AG04449 (cell line): ENCODE results near the gene AGBL4.
A peak's percentile ranks its signal among the peaks of the same experiment; 100 is the strongest.

Source experiments
- CTCF ChIA-PET: fragments of 350-600 bp; formaldehyde crosslinking; extraction: SDS; loops from one replicate; lab custom pipeline; 2021; ENCODE audit warnings: antibody characterized with exemption; lab: Yijun Ruan, JAX
- POLR2A ChIA-PET: fragments of 400-600, 350-600 bp; formaldehyde crosslinking; extraction: SDS; loops from one replicate; lab custom pipeline; 2020; ENCODE audit warnings: antibody characterized with exemption, inconsistent platforms; lab: Yijun Ruan, JAX
- DNase-seq: peaks from one replicate; pipeline ENCODE4 v3.0.0-alpha.2; 2010; ENCODE audit warnings: low read depth, low spot score
- H3K4me3 ChIP-seq: 2 replicates; pipeline ENCODE4 v1.5.1; 2011; ENCODE audit warnings: low read depth, mild to moderate bottlenecking, control low read depth, low read length
- CTCF ChIP-seq: IDR thresholded peaks from one replicate; pipeline ENCODE4 v1.5.1; 2011; ENCODE audit warnings: mild to moderate bottlenecking, moderate library complexity, low read length, control low read depth, inconsistent platforms; ENCODE audit not compliant: insufficient read depth; ENCODE audit errors: missing control alignments

Gene AGBL4

GRCh38 chr1:48676376-48676775 is 1347.4 kb downstream of the AGBL4 start:
- ChIA-PET CTCF (interaction anchor here (1.2 to 5.7 kb wide), 11 partner anchors 10 to 1657 kb away, joined by 3 to 54 read pairs (median 6); no protein-coding TSS in a partner anchor), POLR2A (no interaction called here)
- no peak for DNase-seq
- no peak overlapping the region for H3K4me3 ChIP-seq
- no peak for TF ChIP-seq CTCF

- no peak for TF ChIP-seq CTCF
- CTCF ChIA-PET: interaction anchor here (1.2 to 5.7 kb wide), 6 partner anchors 10 to 1658 kb away, joined by 3 to 54 read pairs (median 4); no protein-coding TSS in a partner anchor
- POLR2A ChIA-PET: no interaction called here
- no peak overlapping the region for H3K4me3 ChIP-seq
- DNase-seq: no peak
Observed at GRCh38 chr1:48675251-48675650, 1348.5 kb downstream of the AGBL4 start.

GRCh38 chr1:48674641-48675040 is 1349.1 kb downstream of the AGBL4 start:
- no peak for TF ChIP-seq CTCF
- CTCF ChIA-PET: interaction anchor here (1.2 to 5.7 kb wide), 4 partner anchors 11 to 1658 kb away, joined by 3 to 54 read pairs (median 4); no protein-coding TSS in a partner anchor
- peak; percentile 2 for DNase-seq
- POLR2A ChIA-PET: no interaction called here
- no peak overlapping the region for H3K4me3 ChIP-seq

- ChIA-PET POLR2A (no interaction called here), CTCF (interaction anchor here (1.0 to 5.7 kb wide), 3 partner anchors 22 to 144 kb away, joined by 3 to 54 read pairs (median 4); no protein-coding TSS in a partner anchor)
- H3K4me3 ChIP-seq: no peak overlapping the region
- DNase-seq: no peak
- no peak for TF ChIP-seq CTCF
Observed at GRCh38 chr1:48673332-48674105, 1350.2 kb downstream of the AGBL4 start.

- TF ChIP-seq CTCF: no peak
- CTCF ChIA-PET: interaction anchor here (1.5 kb wide), 1 partner anchor 25 kb away, joined by 6 read pairs; no protein-coding TSS in a partner anchor
- no peak for DNase-seq
- POLR2A ChIA-PET: no interaction called here
- no peak overlapping the region for H3K4me3 ChIP-seq
Observed at GRCh38 chr1:48671578-48671977, 1352.2 kb downstream of the AGBL4 start.
